GM23338 (cell line): Measurements from ENCODE around the gene CASP5.

Experiments used
- EZH2 ChIP-seq: fragments of 200-600 bp; sonication (generic); IDR thresholded peaks from one replicate; pipeline ENCODE4 v1.8.0; 2017; ENCODE audit warnings: antibody characterized with exemption, mild to moderate bottlenecking, low read depth; ENCODE audit not compliant: unreplicated experiment
- EZH2phosphoT487 ChIP-seq: fragments of 200-600 bp; sonication (generic); IDR thresholded peaks from one replicate; pipeline ENCODE4 v1.8.1; 2018; ENCODE audit warnings: antibody characterized with exemption; ENCODE audit not compliant: unreplicated experiment
- POLR2AphosphoS5 ChIP-seq: IDR thresholded peaks from 2 replicates; pipeline ENCODE4 v1.6.1; 2016; ENCODE audit warnings: antibody characterized with exemption, low read depth
- ZNF331 ChIP-seq: fragments of 250-450 bp; sonication (Bioruptor Pico); IDR thresholded peaks from 2 replicates; pipeline ENCODE4 v1.5.0; 2020; ENCODE audit warnings: low read depth, mild to moderate bottlenecking, moderate library complexity
- TF ChIP-seq, protein P1 (sequence below): IDR thresholded peaks from one replicate; pipeline ENCODE4 v1.6.1; 2018; ENCODE audit warnings: antibody characterized with exemption; ENCODE audit not compliant: unreplicated experiment
- TF ChIP-seq, protein P2 (sequence below), 2 experiments: fragments of 200-600 bp in 1 of 2; sonication (generic) in 1 of 2; conservative IDR thresholded peaks; 2 replicates each; pipeline versions ENCODE4 v1.5.1 to v1.6.1; 2016 to 2017; ENCODE audit warnings: antibody characterized with exemption in 2 of 2, low read depth in 2 of 2, mild to moderate bottlenecking in 2 of 2, moderate library complexity in 1 of 2

DNA sequence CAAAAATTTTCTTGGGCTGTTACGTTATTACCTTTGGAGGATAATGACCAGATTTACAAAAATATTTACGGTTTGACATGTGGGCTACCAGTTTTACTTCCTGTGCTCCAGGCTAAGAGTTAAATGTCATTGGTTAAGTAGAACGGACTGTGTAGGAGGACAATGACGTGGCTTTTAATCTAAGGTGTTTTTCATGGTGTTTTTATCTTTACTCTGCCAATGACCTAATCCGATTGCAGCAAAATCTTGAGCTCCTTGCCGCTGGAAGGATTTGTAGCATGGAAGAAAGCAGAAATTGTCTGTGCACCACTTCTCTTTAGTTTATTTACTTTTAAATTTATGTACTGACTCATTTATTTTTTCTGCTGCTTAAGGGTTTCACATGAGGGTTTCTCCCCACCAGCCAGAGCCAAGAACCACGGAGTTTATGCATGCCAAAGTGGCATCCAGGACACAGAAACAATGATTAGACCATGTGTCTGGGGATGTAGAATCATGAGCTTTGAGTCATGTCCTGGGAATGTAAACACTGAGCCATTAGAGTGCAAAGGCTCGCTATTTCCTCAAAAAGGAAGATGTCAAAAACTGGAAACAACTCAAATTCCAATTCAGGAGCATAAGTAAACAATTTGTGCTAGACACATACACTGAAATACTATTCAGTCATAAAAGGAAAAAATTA, 24.1 kb upstream of the CASP5 start:
- TF ChIP-seq, protein P1, sequence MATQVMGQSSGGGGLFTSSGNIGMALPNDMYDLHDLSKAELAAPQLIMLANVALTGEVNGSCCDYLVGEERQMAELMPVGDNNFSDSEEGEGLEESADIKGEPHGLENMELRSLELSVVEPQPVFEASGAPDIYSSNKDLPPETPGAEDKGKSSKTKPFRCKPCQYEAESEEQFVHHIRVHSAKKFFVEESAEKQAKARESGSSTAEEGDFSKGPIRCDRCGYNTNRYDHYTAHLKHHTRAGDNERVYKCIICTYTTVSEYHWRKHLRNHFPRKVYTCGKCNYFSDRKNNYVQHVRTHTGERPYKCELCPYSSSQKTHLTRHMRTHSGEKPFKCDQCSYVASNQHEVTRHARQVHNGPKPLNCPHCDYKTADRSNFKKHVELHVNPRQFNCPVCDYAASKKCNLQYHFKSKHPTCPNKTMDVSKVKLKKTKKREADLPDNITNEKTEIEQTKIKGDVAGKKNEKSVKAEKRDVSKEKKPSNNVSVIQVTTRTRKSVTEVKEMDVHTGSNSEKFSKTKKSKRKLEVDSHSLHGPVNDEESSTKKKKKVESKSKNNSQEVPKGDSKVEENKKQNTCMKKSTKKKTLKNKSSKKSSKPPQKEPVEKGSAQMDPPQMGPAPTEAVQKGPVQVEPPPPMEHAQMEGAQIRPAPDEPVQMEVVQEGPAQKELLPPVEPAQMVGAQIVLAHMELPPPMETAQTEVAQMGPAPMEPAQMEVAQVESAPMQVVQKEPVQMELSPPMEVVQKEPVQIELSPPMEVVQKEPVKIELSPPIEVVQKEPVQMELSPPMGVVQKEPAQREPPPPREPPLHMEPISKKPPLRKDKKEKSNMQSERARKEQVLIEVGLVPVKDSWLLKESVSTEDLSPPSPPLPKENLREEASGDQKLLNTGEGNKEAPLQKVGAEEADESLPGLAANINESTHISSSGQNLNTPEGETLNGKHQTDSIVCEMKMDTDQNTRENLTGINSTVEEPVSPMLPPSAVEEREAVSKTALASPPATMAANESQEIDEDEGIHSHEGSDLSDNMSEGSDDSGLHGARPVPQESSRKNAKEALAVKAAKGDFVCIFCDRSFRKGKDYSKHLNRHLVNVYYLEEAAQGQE, result no peak
- TF ChIP-seq EZH2, result no peak
- TF ChIP-seq, protein P2, sequence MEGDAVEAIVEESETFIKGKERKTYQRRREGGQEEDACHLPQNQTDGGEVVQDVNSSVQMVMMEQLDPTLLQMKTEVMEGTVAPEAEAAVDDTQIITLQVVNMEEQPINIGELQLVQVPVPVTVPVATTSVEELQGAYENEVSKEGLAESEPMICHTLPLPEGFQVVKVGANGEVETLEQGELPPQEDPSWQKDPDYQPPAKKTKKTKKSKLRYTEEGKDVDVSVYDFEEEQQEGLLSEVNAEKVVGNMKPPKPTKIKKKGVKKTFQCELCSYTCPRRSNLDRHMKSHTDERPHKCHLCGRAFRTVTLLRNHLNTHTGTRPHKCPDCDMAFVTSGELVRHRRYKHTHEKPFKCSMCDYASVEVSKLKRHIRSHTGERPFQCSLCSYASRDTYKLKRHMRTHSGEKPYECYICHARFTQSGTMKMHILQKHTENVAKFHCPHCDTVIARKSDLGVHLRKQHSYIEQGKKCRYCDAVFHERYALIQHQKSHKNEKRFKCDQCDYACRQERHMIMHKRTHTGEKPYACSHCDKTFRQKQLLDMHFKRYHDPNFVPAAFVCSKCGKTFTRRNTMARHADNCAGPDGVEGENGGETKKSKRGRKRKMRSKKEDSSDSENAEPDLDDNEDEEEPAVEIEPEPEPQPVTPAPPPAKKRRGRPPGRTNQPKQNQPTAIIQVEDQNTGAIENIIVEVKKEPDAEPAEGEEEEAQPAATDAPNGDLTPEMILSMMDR (conservative IDR thresholded peaks at IDR 0.05; ENCODE audit: low read depth in 2 of 2), result no peak
- TF ChIP-seq ZNF331, result no peak
- no peak for TF ChIP-seq POLR2AphosphoS5
- TF ChIP-seq EZH2phosphoT487, result no peak
